BE2C (cell line): ENCODE data around the gene C17orf113.

ENCODE experiments used
- DNase-seq: peaks from one replicate; pipeline ENCODE4 v3.0.0-alpha.2; 2020
- H3K27me3 ChIP-seq: fragments of 250-450 bp; sonication (Bioruptor Pico); 2 replicates; pipeline ENCODE4 v1.5.1; 2020; ENCODE audit warnings: mild to moderate bottlenecking
- H3K36me3 ChIP-seq: fragments of 250-450 bp; sonication (Bioruptor Pico); 2 replicates; pipeline ENCODE4 v1.5.1; 2020; ENCODE audit warnings: mild to moderate bottlenecking
- H3K4me1 ChIP-seq: fragments of 250-450 bp; sonication (Bioruptor Pico); 2 replicates; pipeline ENCODE4 v1.5.1; 2020
- H3K4me3 ChIP-seq: 2 replicates; pipeline ENCODE4 v1.5.1; 2011; ENCODE audit warnings: low read depth, low read length
- H3K9me3 ChIP-seq: fragments of 250-450 bp; sonication (Bioruptor Pico); 2 replicates; pipeline ENCODE4 v1.5.1; 2020
- TF ChIP-seq, protein P1 (sequence below): IDR thresholded peaks from 2 replicates; pipeline ENCODE4 v1.5.1; 2012; ENCODE audit warnings: mild to moderate bottlenecking, low read depth, low read length

The C17orf113 gene

DNA sequence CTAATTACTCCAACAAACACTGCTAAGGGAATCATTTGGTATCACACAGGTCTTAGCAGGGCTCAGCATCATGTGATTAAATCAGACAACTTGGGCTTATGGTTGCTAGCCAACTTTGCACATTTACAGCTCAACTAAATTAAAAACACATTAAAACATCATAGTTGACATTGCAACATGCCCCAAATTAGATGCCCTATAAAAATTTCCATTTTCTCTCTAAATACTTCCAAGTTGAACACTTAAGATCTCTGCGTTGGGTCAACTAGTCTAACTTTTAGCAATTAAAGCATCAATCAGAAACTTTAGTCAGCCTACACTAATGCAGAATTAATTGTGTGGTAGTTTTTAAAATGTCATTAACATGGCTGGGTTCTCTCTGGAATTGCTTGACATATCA is 45.2 kb downstream of the C17orf113 start:
- no peaks in the 10 kb centered on the region for H3K4me1 ChIP-seq
- no peaks in the 10 kb centered on the region for H3K27me3 ChIP-seq
- TF ChIP-seq, protein P1, sequence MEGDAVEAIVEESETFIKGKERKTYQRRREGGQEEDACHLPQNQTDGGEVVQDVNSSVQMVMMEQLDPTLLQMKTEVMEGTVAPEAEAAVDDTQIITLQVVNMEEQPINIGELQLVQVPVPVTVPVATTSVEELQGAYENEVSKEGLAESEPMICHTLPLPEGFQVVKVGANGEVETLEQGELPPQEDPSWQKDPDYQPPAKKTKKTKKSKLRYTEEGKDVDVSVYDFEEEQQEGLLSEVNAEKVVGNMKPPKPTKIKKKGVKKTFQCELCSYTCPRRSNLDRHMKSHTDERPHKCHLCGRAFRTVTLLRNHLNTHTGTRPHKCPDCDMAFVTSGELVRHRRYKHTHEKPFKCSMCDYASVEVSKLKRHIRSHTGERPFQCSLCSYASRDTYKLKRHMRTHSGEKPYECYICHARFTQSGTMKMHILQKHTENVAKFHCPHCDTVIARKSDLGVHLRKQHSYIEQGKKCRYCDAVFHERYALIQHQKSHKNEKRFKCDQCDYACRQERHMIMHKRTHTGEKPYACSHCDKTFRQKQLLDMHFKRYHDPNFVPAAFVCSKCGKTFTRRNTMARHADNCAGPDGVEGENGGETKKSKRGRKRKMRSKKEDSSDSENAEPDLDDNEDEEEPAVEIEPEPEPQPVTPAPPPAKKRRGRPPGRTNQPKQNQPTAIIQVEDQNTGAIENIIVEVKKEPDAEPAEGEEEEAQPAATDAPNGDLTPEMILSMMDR: no peak
- no peak for DNase-seq
- H3K9me3 ChIP-seq: no peaks in the 10 kb centered on the region
- H3K36me3 ChIP-seq: peaks cover 44% of the 10 kb centered on the region
- no peak overlapping the region for H3K4me3 ChIP-seq

DNA sequence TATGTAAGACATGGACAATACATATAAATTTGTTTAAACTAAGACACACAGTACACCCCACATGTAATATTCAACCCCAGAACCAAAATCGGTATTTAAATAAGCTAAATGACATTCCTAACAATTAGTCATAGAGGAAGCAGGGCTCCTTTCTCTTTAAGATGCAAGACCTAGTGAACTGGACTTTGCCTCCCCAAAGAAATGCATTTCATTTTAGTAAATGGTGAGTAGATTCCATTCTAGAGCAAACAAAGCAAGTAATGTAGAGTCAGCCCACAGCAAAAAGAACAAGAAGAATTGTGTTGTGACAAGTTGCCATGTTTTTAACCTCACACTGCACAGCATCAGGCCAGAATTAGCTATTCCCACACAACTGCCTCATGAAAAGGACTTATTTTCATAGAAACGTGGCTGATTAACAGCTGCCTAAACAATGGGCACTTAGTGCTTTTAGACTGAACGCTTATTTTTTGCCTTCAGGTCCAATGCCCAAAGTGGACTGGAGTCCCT is 47.6 kb downstream of the C17orf113 start:
- Histone ChIP-seq H3K4me1 (no peaks in the 10 kb centered on the region), H3K27me3 (no peaks in the 10 kb centered on the region), H3K4me3 (no peak overlapping the region), H3K9me3 (no peaks in the 10 kb centered on the region), H3K36me3 (peaks cover 50% of the 10 kb centered on the region)
- DNase-seq: no peak
- TF ChIP-seq, protein P1: no peak

DNA sequence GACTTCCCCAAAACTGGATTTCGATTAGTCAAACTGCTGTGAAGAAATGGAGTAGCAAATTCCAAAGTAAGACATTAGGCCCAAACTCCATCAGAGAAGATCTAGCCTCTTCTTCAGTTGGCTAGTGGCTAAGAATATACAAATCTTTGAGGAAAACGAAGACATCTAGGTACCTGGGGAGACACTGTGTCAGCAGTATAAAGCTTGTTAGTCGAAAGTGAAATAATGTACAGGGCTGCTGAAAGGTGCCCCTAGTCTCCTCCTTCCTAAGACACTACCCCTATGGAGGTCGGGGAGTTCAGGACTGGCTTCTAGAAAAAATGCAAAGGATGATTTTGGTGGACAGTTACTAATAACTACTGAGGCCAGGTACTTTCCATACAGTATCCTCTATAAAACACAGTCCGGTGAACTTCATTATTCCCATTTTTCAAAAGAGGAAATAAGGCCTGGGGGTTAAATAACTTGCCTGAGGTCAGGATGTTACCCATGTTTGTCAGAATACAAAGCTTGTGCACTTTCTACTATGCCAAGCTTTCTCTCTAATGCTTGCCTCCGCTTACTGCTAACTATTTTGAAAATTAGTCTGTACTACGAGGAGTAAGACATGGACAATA is 48.1 kb downstream of the C17orf113 start:
- peaks cover 56% of the 10 kb centered on the region for H3K36me3 ChIP-seq
- H3K9me3 ChIP-seq: no peaks in the 10 kb centered on the region
- H3K4me3 ChIP-seq: no peak overlapping the region
- DNase-seq: no peak
- H3K4me1 ChIP-seq: no peaks in the 10 kb centered on the region
- TF ChIP-seq, protein P1: no peak
- H3K27me3 ChIP-seq: no peaks in the 10 kb centered on the region

DNA sequence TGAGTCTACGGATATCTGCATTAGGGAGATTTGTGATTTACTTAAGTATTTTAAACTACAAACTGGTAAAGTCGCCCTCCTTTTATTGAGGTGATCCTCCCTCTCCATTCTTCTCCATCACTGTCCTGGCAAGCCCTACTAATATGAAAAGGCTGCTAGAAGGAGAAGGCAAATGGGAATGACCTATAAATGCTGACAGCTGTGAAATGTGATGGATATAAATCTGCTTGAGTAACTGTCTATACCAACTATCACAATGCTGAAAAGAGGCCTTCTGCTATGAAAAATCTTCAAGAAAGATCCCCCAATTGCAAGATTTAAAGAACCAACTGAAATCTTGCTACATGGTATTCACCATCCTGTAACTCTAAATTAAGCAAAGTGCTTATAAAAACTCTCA is 48.7 kb downstream of the C17orf113 start:
- no peaks in the 10 kb centered on the region for H3K27me3 ChIP-seq
- H3K4me1 ChIP-seq: no peaks in the 10 kb centered on the region
- no peak for DNase-seq
- H3K36me3 ChIP-seq: peaks cover 61% of the 10 kb centered on the region
- no peak overlapping the region for H3K4me3 ChIP-seq
- TF ChIP-seq, protein P1: no peak
- no peaks in the 10 kb centered on the region for H3K9me3 ChIP-seq

DNA sequence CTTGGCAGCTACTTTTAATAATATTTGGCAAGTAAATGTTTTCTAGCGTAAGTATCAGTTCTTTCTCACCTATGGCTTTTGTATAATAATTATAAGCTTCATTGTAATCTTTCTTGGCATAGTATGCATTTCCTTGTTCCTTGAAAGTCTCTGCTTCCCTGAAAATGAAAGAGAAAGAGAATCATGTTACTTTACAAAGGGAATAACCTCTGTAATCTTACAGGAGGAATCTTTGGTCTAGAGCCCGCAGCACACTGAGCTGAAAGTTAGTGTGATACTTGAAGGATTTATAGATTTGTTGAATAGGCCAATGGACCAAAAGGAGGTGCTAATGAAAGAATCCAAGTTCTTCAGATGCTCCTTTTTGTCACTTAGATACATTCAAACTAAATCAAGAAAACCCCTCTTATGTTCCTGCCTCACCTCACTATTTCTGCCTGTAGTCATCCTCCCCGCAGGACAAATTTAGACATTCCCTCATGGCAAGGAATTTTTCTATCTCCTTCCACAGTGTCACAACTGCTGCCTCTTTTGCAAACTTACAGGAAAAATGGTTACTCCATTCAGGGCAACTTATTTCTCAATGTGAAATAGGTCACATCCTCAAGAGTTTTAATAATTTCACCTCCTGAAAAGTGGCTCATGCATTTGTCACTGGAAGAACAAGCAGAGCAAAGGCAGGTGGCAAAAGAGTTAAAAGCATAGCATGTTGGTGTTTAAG is 49.8 kb downstream of the C17orf113 start:
- no peaks in the 10 kb centered on the region for H3K4me1 ChIP-seq
- H3K27me3 ChIP-seq: no peaks in the 10 kb centered on the region
- DNase-seq: no peak
- H3K36me3 ChIP-seq: peaks cover 73% of the 10 kb centered on the region
- H3K4me3 ChIP-seq: no peak overlapping the region
- no peaks in the 10 kb centered on the region for H3K9me3 ChIP-seq
- TF ChIP-seq, protein P1: no peak

DNA sequence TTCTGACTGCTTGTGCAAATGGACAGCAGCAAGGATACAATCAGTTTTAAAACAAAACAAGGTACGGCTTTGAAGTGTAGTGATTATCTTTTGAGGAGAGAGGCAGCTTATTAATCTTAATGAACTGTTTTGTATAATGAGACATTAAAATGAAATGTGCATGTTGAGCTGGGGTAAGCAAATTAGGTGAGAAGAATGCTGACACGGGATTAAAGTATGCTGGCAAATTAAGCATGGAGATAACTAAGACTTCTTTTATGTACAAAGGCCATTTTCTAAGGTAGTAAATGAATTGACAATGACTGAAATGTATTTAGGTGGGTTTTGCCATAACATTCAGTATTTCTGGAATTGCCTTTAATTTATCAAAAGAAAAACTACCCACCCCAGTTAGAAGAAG is 51.9 kb downstream of the C17orf113 start:
- Histone ChIP-seq H3K4me1 (no peaks in the 10 kb centered on the region), H3K27me3 (no peaks in the 10 kb centered on the region), H3K9me3 (no peaks in the 10 kb centered on the region), H3K4me3 (no peak overlapping the region), H3K36me3 (peaks cover 90% of the 10 kb centered on the region)
- DNase-seq: no peak
- TF ChIP-seq, protein P1: no peak
